OCI-LY7 (cell line): ENCODE measurements around the gene GABRB3.

Experiments used
- EZH2phosphoT487 ChIP-seq: fragments of 200-600 bp; sonication (generic); IDR thresholded peaks from 2 replicates; pipeline ENCODE4 v1.6.1; 2018; ENCODE audit warnings: low read depth, borderline replicate concordance, mild to moderate bottlenecking, mixed run types, antibody characterized with exemption, low read length, moderate library complexity, mixed read lengths
- TF ChIP-seq, protein P1 (sequence below): fragments of 200-600 bp; sonication (generic); conservative IDR thresholded peaks from 2 replicates; pipeline ENCODE4 v1.5.1; 2014; ENCODE audit warnings: mild to moderate bottlenecking, antibody characterized with exemption, low read length, moderate library complexity, mixed read lengths

DNA sequence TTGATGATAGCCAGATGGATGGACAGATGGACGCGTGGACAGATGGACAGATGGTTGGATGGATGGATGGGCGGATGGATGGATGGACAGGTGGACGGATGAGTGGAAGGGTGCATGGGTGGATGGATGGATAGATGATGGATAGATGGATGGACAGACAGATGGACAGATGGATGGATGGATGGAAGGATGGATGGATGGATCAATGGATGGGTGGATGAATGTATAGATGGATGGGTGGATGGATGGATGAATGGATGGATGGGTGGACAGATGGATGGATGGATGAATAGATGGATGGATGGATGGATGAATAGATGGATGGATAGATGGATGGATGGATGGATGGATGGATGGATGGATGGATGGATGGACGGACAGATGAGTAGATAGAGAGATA lies 40.9 kb downstream of the GABRB3 start:
- TF ChIP-seq, protein P1, sequence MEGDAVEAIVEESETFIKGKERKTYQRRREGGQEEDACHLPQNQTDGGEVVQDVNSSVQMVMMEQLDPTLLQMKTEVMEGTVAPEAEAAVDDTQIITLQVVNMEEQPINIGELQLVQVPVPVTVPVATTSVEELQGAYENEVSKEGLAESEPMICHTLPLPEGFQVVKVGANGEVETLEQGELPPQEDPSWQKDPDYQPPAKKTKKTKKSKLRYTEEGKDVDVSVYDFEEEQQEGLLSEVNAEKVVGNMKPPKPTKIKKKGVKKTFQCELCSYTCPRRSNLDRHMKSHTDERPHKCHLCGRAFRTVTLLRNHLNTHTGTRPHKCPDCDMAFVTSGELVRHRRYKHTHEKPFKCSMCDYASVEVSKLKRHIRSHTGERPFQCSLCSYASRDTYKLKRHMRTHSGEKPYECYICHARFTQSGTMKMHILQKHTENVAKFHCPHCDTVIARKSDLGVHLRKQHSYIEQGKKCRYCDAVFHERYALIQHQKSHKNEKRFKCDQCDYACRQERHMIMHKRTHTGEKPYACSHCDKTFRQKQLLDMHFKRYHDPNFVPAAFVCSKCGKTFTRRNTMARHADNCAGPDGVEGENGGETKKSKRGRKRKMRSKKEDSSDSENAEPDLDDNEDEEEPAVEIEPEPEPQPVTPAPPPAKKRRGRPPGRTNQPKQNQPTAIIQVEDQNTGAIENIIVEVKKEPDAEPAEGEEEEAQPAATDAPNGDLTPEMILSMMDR, result no peak
- no peak for TF ChIP-seq EZH2phosphoT487
